Mammary epithelial cell (primary cell): ENCODE data around the gene SLC10A1.

Source experiments
- EZH2 ChIP-seq: IDR thresholded peaks from 2 replicates; pipeline ENCODE4 v1.6.1; 2012; ENCODE audit warnings: low read length, inconsistent platforms, borderline replicate concordance
- TF ChIP-seq, protein P1 (sequence below), 2 donors: IDR thresholded peaks in 1 of 2; conservative IDR thresholded peaks in 1 of 2; 2 replicates each; pipeline ENCODE4 v1.5.1; 2011 to 2012; ENCODE audit warnings: inconsistent platforms in 2 of 2, low read length in 2 of 2, mild to moderate bottlenecking in 2 of 2, control low read depth in 1 of 2, low read depth in 1 of 2; ENCODE audit not compliant: insufficient read depth in 1 of 2; ENCODE audit errors: extremely low read depth in 1 of 2

DNA sequence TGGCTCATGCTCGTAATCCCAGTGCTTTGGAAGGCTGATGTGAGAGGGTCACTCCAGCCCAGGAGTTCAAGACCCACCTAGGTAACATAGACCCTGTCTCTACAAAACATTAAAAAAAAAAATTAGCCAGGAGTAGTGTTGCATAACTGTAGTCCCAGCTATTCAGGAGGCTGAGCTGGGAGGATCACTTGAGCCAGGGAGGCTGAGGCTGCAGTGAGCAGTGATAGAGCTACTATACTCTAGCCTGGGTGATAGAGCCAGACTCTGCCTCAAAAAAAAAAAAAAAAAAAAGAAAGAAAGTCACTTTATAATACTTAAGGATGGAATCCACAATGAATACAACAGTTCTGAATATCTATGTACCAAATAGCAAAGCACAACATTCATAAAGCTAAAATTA, 10.2 kb upstream of the SLC10A1 start:
- TF ChIP-seq, protein P1, sequence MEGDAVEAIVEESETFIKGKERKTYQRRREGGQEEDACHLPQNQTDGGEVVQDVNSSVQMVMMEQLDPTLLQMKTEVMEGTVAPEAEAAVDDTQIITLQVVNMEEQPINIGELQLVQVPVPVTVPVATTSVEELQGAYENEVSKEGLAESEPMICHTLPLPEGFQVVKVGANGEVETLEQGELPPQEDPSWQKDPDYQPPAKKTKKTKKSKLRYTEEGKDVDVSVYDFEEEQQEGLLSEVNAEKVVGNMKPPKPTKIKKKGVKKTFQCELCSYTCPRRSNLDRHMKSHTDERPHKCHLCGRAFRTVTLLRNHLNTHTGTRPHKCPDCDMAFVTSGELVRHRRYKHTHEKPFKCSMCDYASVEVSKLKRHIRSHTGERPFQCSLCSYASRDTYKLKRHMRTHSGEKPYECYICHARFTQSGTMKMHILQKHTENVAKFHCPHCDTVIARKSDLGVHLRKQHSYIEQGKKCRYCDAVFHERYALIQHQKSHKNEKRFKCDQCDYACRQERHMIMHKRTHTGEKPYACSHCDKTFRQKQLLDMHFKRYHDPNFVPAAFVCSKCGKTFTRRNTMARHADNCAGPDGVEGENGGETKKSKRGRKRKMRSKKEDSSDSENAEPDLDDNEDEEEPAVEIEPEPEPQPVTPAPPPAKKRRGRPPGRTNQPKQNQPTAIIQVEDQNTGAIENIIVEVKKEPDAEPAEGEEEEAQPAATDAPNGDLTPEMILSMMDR (conservative IDR thresholded peaks at IDR 0.05 in 1 of 2, IDR thresholded peaks at IDR 0.05 in 1 of 2; ENCODE audit: extremely low read depth in 1 of 2, insufficient read depth in 1 of 2, low read depth in 1 of 2, low read length in 2 of 2) = no peak
- TF ChIP-seq EZH2 = no peak
